GM20431 (cell line): Measurements from ENCODE around the gene RACGAP1.
"Not testable (repeated sequence)": the region's sequence is repeated elsewhere in the genome, so short reads cannot be mapped to it uniquely, and the experiment has no call there.

ENCODE experiments used
- in situ Hi-C: fragments of 300-500 bp; cut with MseI, MboI; formaldehyde crosslinking; loops from one replicate; pipeline ENCODE4 v1.15.0; 2020; ENCODE audit warnings: low sequenced_read_pairs; ENCODE audit not compliant: unreplicated experiment

Gene RACGAP1

GRCh38 chr12:50039151-50039835 lies 14.0 kb upstream of the RACGAP1 start:
- in situ Hi-C loops = no loop called here

DNA sequence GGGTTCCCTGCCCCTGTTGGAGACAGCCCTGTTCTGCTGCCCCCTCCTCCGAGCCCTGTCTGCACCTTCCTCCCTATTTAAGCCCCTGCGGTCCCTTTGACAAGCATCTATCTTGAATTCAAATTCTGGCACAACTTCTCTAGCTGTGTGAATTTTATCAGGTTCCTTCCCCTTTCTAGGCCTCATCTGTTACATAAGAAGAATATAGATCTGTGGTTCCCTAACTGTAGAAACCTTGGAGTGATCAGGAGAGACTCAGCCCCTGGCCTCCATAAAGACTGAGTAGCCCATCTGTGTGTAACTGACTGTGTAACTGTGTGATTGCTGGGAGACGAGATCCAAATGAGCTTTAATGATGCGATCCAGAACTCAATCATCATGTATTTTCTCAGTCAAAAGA lies 13.0 kb upstream of the RACGAP1 start:
- in situ Hi-C loops = no loop called here

DNA sequence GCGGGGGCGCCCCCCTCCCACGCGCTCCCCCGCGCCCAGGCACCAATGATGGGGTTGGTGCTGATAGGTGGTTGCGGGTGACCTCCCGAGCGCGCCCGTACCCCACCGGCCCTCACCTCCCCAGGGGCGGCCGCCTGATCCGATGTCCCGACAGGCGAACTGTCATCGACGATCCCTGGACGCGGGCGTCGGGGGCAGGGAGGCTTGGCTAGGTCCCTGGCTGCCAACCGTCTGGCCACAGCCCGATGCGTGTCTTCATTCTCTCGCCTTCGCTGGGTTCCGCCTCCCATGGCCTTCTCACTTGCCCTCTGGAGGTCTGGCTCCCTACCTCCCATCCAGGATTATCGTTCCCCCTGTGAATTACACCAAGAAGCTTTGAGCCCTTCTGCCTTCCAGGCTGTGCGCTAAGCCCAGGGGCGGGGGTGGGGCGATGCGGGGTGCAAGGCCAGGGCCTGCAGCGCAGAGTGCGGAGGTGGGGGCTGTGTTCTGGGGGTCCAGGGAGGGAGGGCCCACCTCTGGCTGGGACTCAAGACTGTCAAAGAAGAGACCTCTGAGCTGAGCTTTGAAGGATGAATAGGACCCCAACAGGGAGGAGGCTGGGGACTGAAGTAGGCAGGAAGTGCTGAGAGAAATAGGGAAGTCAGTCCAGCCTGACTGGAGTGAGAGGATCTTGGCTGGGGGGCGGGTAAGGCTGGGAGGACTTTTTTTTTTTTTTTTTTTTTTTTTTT lies 7.7 kb upstream of the RACGAP1 start:
- in situ Hi-C loops = no loop called here

DNA sequence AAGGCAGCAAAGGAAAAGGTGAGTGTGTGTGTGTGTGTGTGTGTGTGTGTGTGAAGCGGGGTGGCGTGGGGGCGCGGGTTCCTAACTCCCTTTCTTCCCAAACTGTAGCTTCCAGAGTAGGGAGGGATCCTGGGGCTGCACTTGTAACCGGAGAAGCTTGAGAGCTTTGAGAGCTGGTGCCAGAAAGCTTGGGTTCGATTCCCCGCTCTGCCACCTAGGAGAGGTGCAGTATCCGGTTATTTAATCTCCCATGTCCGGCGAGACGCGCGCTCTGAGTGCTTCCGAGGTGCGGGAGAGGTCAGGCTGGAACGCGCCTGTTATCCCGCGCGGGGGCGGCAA lies 7.2 kb upstream of the RACGAP1 start:
- in situ Hi-C loops = no loop called here

- in situ Hi-C loops = not testable (repeated sequence)
These were observed 5.2 kb upstream of the RACGAP1 start for GRCh38 chr12:50030449-50030848.

DNA sequence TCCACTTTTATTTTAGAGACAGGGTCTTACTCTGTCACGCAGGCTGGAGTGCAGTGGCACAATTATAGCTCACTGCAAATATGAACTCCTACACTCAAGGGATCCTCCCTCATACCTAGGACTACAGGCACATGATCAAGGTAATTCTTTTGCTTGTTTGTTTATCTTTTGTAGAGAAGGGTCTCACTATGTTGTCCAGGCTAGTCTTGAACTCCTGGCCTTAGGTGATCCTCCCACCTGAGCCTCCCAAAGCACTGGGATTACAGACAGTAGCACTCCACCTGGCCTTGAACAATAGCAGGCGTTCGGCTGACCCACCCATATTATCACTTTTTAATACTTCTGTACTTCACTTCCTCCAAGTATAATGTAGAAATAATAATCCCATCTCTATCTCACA lies 1.4 kb upstream of the RACGAP1 start:
- in situ Hi-C loops = no loop called here

GRCh38 chr12:50024805-50025186 lies 498 bp downstream of the RACGAP1 start:
- in situ Hi-C loops = no loop called here

- in situ Hi-C loops = no loop called here
These were observed 1.1 kb downstream of the RACGAP1 start for GRCh38 chr12:50024227-50024626.

- in situ Hi-C loops = no loop called here
These were observed 2.4 kb downstream of the RACGAP1 start for GRCh38 chr12:50022903-50023302.

DNA sequence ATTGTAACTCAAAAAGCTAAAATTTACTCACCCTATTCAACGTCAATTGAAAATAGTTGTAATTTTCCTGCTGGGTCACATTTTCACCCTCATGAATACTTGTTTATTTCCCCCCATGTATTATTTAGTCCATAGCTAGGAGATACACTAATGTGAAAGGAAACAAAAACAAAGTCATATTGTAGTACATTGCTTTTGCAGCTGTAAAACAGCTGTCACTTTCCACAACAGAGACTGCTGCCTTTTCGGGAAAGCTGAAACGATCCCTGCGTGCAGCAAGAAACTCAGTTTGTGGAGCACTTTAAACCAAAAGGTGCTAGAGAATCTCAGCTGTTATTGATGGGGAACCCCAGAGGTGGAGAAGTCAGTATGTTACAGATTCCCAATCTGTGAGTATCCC lies 4.3 kb downstream of the RACGAP1 start:
- in situ Hi-C loops = no loop called here

GRCh38 chr12:50019524-50019923 lies 5.8 kb downstream of the RACGAP1 start:
- in situ Hi-C loops = no loop called here

- in situ Hi-C loops = no loop called here
These were observed 6.3 kb downstream of the RACGAP1 start for GRCh38 chr12:50018968-50019367.

DNA sequence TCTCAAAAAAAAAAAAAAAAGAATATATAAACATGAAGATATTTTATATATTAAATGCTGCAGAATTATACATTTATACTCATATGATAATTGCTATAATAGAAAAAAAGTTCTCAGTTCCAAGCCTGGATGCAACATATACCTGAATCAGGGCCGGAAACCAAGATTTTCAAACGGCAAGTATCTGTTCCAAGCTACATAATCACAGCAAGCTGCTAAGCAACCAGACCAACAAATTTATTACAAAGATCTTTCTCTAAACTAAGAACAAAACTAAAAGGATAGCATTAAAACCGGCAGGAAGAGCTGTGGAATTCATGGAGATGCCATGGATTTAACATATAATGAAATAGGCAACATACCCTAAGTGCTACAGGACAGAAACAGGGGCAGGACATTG lies 7.1 kb downstream of the RACGAP1 start:
- in situ Hi-C loops = no loop called here

- in situ Hi-C loops = no loop called here
These were observed 7.7 kb downstream of the RACGAP1 start for GRCh38 chr12:50017641-50018040.

- in situ Hi-C loops = no loop called here
These were observed 8.5 kb downstream of the RACGAP1 start for GRCh38 chr12:50016501-50017475.

DNA sequence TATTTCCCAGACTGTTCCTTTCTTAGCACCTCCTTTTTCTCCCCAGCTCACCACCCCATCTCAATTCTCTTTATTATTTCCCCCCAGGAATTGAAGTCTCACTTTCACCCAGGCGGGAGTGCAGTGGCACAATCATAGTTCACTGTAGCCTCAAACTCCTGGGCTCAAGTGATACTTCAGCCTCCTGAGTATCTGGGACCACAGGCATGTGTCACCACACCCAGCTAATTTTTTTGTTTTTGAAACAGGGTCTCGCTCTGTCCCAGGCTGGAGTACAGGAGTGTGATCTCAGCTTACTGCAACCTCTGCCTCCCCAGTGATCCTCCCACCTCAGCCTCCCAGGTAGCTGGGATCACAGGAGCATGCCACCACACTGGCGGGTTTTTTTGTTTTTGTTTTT lies 11.0 kb downstream of the RACGAP1 start:
- in situ Hi-C loops = no loop called here

- in situ Hi-C loops = no loop called here
These were observed 11.7 kb downstream of the RACGAP1 start for GRCh38 chr12:50013361-50014147.

- in situ Hi-C loops = no loop called here
These were observed 18.4 kb downstream of the RACGAP1 start for GRCh38 chr12:50006754-50007442.

- in situ Hi-C loops = no loop called here
These were observed 19.0 kb downstream of the RACGAP1 start for GRCh38 chr12:50006280-50006679.

DNA sequence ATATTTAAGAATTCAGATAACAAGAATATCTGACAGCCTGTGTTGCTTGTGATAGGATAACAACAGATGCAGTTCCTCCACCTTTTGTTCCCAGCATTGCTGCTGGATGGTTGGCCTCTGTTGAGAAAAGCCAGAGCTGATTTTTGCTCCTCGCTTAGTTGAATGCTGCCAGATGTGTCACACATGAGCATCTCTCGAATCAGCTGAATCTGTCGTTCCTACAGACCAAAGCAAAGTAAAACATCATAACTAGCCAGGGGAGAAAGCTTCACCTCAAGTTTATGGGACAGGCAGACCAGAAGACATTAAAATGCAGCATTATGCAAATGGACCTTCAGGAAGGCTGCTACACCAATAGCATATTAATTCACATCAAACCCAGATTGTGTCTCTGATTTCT lies 20.1 kb downstream of the RACGAP1 start:
- in situ Hi-C loops = no loop called here
